GM08714 (cell line): Measurements from ENCODE around the gene DNAH5.
"Not testable (repeated sequence)": the region's sequence is repeated elsewhere in the genome, so short reads cannot be mapped to it uniquely, and the experiment has no call there.

Experiments used
- H3K4me3 ChIP-seq: fragments of 200-500 bp; sonication (Bioruptor generic); 2 replicates; pipeline ENCODE4 v1.5.1; 2014; ENCODE audit warnings: mild to moderate bottlenecking, low read length, inconsistent platforms
- ZNF274 ChIP-seq: IDR thresholded peaks from 2 replicates; pipeline ENCODE4 v1.6.1; 2012; ENCODE audit warnings: mild to moderate bottlenecking, low read depth, low read length

Gene DNAH5

GRCh38 chr5:13833440-13833839 lies 111.0 kb downstream of the DNAH5 start:
- no peak for TF ChIP-seq ZNF274
- H3K4me3 ChIP-seq: no peak overlapping the region

GRCh38 chr5:13831351-13831750 lies 113.1 kb downstream of the DNAH5 start:
- no peak overlapping the region for H3K4me3 ChIP-seq
- no peak for TF ChIP-seq ZNF274

GRCh38 chr5:13830536-13830935 lies 114.0 kb downstream of the DNAH5 start:
- no peak for TF ChIP-seq ZNF274
- H3K4me3 ChIP-seq: no peak overlapping the region

GRCh38 chr5:13821366-13821765 lies 123.1 kb downstream of the DNAH5 start:
- no peak for TF ChIP-seq ZNF274
- no peak overlapping the region for H3K4me3 ChIP-seq

GRCh38 chr5:13816126-13816525 lies 128.4 kb downstream of the DNAH5 start:
- TF ChIP-seq ZNF274: no peak
- no peak overlapping the region for H3K4me3 ChIP-seq

GRCh38 chr5:13814301-13814700 lies 130.2 kb downstream of the DNAH5 start:
- TF ChIP-seq ZNF274: no peak
- H3K4me3 ChIP-seq: no peak overlapping the region

GRCh38 chr5:13809921-13810320 lies 134.6 kb downstream of the DNAH5 start:
- TF ChIP-seq ZNF274: no peak
- H3K4me3 ChIP-seq: no peak overlapping the region

DNA sequence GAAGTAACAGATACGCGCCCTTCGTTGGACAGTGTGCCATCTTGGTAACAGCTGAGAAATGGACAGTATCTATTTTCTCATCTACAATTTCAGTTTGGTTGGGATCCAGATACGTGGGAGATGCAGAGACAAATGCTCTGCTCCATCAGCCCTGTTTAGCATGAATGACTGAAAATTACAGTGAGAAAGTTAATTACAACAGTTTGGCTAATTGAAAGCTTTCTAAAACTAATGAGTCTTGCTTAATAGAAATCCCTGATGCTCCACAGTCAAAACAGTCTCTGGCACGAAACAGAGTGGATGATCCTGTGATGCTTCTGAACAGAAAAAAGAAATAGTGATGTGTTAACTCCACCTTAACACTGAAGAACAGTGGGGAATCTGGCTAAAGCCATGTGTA lies 140.2 kb downstream of the DNAH5 start:
- no peak for TF ChIP-seq ZNF274
- H3K4me3 ChIP-seq: no peak overlapping the region

GRCh38 chr5:13798569-13798968 lies 145.9 kb downstream of the DNAH5 start:
- H3K4me3 ChIP-seq: not testable (repeated sequence)

DNA sequence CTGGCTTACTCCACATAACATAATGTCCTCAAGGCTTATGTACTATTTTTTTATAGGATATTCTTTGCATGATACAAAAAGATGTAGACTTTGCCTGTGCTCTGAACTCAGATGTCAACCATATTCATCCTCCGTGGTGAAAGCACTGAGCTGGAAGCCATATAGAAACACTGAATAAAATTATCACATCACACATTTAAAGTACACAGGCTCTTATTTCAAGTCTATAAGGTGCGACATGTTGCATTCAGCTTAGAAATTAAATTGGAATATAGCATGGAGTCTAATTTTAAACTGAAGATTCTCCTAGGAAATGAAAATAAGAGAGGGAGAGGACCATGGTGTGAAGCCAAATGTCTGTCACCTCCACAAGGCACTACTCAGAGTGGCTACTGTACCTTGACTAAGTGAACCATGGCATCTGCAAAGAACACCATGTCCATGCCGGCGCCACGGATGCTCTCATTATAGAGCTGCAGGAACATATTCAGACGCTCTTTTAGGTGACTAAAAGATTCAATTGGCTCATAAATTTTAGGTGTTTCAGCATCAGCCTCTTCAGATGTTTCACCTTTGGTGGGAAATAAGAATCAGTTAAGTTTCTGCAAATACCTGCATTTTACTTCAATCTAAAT lies 158.6 kb downstream of the DNAH5 start:
- no peak for TF ChIP-seq ZNF274
- no peak overlapping the region for H3K4me3 ChIP-seq

DNA sequence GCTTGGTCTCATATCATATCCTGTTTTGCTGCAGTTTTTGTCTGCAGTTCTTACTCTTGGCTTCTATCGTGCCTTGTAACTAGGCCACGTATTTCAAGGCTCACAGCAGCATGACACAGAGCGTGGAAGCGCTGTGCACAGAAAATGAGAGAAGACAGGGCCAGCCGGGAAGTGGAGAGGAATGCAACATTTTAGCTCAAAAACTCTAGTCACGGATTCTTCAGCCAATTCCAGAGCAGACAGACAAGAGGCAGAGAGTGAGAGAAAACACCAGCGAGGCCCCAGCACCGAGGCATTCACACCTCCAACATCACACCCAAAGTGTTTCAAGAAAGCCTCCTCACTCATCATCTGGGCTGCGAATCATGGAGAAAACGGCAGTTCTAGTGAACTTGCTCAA lies 160.8 kb downstream of the DNAH5 start:
- no peak for TF ChIP-seq ZNF274
- no peak overlapping the region for H3K4me3 ChIP-seq

- TF ChIP-seq ZNF274: no peak
- no peak overlapping the region for H3K4me3 ChIP-seq
Measured at GRCh38 chr5:13780081-13780480, 164.4 kb downstream of the DNAH5 start.

GRCh38 chr5:13773649-13774048 lies 170.8 kb downstream of the DNAH5 start:
- H3K4me3 ChIP-seq: no peak overlapping the region
- TF ChIP-seq ZNF274: no peak

GRCh38 chr5:13771011-13771571 lies 173.4 kb downstream of the DNAH5 start:
- H3K4me3 ChIP-seq: no peak overlapping the region
- TF ChIP-seq ZNF274: no peak

- no peak for TF ChIP-seq ZNF274
- no peak overlapping the region for H3K4me3 ChIP-seq
Measured at GRCh38 chr5:13766236-13766635, 178.3 kb downstream of the DNAH5 start.

DNA sequence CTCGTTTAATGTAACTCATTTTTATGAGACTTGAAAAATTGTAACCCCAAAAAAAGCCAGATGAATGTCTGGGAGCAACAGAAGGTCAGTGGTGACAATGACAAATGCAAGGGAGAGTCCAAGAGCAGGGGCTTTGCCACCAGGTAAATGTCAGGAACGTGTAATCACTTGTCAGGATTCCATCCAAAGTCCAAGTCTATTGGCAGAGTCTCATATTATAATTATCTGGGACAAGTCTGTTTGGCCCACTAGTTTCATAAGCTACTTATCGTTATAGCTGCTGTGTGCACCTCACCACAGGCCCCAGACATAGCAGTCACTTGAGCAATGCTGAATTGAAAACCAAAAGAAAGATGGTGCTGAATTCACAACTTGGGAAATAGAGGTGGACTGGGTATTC lies 180.8 kb downstream of the DNAH5 start:
- no peak for TF ChIP-seq ZNF274
- no peak overlapping the region for H3K4me3 ChIP-seq
